Measurements from ENCODE around the gene ZNF74. TPM values are rescaled to one million over a fixed set of nuclear protein-coding genes. Genes with fewer than 3 reads are reported as not detected.
"Not testable (repeated sequence)": the region's sequence is repeated elsewhere in the genome, so short reads cannot be mapped to it uniquely, and the experiment has no call there.

ZNF74 gene
- total RNA-seq, 1 donor from 2014 or later = 21.3 TPM

DNA sequence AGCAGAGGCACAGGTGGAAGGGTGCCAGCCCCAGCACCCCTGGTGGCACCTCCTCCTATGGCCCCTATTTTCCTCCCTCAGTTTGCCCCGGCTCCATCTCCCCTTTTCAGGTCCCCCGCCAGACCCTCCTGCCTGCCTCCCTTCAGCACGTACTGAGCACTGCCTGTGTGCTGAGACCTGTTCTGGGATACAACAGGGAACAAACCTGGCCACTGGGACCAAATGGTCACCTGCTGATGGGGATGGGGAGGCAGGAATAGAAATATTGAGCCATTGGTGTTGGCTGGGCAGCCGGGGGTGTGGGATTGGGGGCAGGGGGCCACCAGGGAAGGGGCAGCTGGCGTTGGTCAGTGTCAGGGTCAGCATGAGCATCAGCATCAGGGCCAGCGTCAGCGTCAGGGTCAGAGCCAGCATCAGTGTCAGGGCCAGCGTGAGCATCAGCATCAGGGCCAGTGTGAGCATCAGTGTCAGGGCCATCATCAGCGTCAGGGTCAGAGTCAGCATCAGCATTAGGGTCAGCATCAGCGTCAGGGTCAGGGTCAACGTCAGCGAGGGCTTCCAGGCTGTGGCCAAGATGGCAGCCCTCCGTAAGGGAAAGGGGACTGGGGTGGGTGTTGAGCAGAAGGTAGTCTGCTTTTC lies 7.5 kb downstream of the ZNF74 start:
- DNase-seq = no peak

DNA sequence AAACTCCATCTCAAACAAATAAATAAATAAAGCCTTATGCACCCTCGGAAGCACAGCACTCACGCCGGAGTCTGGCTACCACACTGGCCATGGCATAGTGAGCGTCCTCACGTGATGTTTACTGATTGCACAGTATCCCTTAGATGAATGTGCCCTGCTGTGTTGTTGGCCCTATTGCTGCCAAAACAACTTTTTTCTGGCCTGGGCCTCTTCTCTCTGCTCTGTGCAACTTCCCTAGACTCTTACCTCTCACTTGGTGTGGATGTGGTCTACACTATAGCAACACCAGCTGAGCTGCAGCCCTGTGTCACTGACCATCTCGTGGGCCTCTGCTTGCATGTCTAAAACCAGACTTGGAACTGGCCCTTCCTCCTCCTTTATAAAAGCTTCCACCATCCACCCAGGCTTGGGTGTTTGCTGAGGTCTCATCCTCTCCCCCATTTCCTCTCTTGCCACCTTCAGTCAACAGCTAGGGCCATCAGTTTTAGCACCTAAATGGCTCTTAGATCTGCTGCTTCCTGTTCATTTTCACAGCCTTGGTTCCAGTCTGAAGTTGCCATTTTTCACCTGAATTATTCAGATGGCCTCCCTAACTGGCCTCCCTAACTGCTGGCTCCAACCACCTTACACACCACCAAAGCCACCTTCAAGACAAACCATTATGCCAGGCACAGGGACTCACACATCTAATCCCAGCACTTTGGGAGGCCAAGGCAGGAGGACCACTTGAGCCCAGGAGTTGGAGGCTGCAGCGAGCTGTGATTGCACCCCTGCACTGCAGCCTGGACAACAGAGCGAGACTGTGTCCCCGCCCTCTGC lies 9.2 kb downstream of the ZNF74 start:
- no peak for DNase-seq

DNA sequence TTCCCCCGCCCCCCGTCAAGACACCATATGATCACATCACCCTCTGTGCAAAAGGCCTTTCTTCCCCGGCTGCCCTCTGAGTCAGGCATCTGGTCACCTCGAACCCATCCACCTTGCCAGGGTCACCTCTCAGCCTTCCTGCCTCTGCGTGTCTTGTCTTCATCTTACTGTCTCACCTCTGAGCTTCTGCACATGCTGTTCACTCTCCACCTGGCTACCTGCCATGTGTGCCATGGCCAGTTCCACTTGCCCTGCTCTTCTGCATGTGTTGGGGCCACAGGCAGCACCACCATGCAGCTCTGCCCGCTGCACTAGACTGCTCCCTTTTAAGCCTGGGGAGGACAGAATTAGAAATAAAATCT lies 9.8 kb downstream of the ZNF74 start:
- no peak for DNase-seq

DNA sequence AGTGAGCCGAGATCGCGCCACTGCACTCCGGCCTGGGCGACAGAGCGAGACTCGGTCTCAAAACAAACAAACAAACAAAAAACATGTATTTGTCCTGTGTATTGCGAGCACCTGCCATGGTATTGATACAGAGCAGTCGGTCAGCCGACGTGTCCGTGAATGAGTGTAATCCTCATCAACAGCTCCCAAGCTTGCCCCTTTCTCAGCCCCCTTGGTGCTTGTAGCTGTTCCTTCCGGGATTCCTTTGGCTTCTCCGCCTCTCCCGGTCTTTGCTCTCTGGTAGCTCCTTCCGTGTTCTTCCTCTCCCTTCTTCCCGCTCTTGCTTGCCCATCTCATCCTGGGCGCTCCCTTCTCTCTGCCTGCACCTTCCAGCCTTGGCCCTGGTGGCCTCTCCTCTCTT lies 10.9 kb downstream of the ZNF74 start:
- no peak for DNase-seq

DNA sequence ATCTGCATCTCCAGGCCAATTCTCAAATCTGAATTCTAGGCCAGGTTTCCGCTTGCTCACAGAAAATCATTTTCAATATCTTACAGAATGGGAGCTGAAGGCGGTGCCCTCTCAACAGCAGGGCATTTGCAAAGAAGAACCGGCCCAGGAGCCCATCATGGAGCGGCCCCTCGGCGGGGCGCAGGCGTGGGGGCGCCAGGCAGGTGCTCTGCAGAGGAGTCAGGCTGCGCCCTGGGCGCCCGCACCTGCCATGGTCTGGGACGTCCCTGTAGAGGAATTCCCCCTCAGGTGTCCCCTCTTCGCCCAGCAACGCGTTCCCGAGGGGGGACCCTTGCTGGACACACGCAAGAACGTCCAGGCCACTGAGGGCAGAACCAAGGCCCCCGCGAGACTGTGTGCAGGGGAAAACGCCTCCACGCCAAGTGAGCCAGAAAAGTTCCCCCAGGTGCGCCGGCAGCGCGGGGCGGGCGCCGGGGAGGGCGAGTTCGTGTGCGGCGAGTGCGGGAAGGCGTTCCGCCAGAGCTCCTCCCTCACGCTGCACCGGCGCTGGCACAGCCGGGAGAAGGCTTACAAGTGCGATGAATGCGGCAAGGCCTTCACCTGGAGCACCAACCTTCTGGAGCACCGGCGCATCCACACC lies 11.5 kb downstream of the ZNF74 start:
- DNase-seq = no peak

DNA sequence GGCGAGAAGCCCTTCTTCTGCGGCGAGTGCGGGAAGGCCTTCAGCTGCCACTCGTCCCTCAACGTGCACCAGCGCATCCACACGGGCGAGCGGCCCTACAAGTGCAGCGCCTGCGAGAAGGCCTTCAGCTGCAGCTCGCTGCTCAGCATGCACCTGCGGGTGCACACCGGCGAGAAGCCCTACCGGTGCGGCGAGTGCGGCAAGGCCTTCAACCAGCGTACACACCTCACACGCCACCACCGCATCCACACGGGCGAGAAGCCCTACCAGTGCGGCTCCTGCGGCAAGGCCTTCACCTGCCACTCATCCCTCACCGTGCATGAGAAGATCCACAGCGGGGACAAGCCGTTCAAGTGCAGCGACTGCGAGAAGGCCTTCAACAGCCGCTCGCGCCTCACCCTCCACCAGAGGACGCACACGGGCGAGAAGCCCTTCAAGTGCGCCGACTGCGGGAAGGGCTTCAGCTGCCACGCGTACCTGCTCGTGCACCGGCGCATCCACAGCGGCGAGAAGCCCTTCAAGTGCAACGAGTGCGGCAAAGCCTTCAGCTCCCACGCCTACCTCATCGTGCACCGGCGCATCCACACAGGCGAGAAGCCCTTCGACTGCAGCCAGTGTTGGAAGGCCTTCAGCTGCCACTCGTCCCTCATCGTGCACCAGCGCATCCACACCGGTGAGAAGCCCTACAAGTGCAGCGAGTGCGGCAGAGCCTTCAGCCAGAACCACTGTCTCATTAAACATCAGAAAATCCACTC lies 12.2 kb downstream of the ZNF74 start:
- DNase-seq = no peak

DNA sequence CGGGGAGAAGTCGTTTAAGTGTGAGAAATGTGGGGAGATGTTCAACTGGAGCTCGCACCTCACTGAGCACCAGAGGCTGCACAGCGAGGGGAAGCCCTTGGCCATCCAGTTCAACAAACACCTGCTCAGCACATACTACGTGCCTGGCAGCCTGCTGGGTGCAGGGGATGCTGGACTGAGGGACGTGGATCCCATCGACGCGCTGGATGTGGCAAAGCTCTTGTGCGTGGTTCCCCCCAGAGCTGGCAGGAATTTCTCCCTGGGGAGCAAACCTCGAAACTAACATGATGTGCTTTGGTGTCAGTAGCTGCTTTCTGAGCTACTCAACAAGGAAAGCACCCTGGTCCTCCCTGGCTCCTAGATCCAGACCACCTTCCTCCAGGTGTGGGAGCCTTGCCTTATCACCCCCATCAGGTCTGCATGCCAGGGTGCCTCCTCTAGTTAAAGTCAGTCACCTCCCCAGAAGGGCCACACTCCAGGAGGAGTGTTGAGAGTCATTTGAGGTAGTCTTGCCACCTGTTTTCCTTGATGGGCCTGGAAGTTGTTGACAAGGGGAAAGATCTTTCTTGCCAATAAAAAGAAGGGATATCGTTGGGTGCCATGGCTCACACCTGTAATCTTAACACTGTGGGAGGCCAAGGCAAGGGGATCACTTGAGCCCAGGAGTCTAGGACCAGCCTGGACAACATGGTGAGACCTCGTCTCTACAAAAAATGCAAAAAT lies 12.9 kb downstream of the ZNF74 start:
- DNase-seq = no peak

DNA sequence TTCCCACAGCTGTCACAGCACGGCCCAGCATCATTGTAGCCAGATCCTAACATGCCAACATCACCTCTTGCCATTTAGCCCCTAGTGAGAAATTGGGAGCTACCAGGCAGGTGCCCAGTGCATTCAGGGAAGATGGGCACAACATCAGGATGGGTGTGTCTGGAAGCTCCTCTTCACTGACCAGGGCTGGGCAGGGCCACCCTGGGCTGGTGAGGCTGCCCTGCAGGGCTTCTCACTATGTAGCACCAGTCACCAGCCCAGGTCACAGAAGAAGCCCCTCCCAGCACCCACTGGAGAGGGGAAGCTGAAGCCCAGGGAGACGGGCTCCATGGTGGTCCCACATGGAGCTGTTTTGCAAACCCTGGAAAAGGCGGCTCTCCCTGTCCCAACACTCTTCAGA lies 13.9 kb downstream of the ZNF74 start:
- no peak for DNase-seq

DNA sequence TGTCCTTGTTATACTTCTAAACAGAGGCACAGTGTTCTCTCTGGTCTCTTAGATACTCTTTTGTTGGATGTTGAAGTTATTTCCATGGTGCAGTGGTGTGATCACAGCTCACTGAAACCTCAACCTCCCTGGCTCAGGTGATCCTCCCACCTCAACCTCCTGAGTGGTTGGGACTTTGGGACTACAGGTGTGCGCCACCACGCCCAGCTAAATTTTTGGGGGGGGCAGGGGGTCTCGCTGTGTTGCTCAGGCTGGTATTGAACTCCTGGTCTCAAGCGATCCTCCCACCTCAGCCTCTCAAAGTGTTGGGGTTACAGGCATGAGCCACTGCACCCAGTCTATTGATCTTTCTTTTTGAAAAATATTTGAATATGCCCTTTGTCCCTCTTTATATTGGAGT lies 14.9 kb downstream of the ZNF74 start:
- no peak for DNase-seq

DNA sequence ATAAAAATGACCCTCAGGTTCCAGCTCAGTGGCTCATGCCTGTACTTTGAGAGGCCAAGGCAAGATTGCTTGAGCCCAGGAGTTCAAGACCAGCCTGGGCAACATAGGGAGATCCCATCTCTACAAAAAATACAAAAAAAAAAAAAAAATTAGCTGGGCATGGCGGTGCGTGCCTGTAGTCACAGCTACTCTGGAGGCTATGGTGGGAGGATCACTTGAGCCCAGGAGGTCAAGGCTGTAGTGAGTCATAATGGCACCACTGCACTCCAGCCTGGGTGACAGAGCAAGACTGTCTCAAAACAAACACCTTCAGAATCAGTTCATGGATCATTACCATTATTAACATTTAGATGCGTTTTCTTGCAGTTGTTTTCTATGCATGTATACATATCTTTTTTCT lies 15.4 kb downstream of the ZNF74 start:
- not testable (repeated sequence) for DNase-seq

DNA sequence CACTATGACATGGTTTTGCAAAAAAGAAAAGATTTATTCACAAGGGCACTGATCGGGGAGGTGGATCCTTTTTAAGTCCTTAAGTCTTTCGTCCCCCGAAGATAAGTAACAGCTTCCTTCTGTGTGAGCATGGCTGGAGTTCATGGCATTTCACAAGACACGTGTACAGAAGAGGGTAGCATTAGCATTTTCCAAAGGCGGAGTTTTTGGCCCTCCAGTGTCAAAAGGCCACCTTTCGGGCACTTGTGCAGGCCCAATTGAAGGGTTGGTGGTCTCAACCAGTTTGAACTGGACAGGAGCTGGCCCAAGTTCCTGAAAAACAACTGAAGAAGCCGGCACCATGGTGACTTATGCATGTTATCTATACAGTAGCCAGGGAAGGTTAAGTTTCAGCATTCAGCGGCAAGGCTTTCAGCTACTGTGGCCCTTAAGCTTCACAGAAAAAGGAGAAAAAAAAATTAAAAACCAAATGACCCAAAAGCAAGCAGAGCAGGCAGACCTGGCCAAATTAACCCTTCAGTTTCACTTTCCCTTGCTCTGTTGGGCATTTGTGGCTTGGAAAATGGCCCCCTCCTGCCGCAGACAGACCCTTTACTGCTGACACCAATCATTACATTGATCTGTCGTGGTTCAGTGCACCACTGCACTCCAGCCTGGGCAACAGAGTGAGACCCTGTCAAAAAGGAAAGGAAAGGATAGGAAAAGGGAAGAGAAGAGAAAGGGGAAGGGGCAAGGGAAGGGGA lies 18.7 kb downstream of the ZNF74 start:
- DNase-seq = no peak

DNA sequence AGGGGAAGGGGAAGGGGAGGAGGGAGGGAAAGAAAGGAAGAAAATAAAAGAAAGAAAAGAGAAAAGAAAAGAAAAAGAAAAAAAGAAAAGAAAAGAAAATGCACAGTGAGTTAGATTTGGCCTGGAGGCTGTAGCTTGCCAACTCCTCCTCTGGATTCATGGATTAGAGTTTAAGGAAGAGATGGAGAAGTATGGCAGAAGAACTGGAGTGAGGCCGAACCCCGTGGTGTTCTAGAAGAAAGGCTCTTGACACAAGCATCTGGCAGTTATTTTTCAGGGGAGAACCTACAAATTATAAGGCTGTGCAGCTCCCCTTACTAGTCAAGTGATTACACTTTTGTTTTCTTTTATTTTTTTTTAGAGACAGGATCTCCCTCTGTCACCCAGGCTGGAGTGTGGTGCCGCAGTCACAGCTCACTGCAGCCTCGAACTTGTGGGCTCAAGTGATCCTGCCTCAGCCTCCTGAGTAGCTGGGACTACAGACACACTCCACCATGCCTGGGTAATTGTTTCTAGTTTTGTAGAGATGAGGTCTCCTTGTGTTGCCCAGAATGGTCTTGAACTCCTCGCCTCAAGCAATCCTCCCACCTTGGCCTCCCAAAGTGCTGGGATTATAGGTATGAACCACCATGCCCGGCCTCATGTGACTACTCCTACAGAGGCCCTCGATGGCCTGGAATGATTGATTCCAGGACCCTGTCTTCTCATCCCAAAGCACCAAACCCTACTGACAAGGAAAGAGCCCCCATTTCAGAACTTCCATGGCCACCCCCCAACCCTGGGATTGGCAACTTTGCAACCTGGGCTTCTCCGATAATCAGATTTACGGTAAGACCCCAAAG lies 19.5 kb downstream of the ZNF74 start:
- DNase-seq = no peak

DNA sequence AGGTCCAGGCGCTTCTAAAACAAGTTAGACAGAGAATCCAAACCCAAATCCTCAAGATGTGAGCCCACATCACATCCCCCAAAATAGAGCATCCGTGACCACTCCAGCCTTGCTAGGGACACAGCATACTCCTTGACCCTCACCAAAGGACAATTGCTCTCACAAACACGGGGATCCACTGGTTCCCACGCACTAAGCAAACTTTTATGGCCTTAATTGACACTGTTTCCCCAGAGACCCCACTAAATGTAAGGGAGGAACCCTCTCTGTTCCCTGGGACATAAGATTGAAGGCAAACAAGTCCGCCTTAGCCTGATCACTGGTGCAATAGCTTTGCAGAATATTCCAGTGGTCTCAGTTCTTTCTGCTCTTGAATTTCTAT lies 20.1 kb downstream of the ZNF74 start:
- no peak for DNase-seq

DNA sequence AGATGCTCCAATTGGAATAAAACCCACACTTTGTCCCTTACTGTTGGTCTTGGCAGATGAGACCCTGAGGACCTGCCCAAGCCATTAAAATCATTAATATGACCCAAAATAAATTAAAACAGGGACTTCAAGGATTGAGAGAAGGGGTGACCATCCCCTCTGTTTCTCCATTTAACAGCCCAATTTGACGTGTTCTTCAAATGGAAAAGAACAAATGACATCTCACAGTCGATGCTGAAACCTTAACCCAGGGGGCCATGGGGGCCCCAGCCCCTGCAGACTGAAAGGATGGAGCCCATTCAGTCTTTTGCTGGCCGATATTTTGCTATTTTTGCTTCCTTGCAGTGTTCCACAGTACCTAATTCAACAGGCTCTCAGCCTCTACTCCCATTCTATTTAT lies 20.5 kb downstream of the ZNF74 start:
- no peak for DNase-seq

DNA sequence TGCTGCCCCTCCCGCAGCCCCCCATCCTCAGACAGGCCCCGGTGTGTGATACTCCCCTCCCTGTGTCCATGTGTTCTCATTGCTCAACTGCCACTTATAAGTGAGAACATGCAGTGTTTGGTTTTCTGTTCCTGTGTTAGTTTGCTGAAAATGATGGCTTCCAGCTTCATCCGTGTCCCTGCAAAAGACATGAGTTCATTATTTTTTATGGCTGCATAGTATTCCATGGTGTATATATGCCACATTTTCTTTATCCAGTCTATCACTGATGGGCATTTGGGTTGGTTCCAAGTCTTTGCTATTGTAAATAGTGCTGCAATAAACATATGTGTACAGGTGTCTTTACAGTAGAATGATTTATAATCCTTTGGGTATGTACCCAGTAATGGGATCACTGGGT lies 21.3 kb downstream of the ZNF74 start:
- DNase-seq = not testable (repeated sequence)

DNA sequence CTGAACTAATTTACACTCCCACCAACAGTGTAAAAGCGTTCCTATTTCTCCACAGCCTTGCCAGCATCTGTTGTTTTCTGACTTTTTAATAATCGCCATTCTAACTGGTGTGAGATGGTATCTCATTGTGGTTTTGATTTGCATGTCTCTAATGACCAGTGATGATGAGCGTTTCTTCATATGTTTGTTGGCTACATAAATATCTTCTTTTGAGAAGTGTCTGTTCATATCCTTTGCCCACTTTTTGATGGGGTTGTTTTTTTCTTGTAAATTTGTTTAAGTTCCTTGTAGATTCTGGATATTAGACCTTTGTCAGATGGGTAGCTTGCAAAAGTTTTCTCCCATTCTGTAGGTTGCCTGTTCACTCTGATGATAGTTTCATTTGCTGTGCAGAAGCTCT lies 21.7 kb downstream of the ZNF74 start:
- not testable (repeated sequence) for DNase-seq

DNA sequence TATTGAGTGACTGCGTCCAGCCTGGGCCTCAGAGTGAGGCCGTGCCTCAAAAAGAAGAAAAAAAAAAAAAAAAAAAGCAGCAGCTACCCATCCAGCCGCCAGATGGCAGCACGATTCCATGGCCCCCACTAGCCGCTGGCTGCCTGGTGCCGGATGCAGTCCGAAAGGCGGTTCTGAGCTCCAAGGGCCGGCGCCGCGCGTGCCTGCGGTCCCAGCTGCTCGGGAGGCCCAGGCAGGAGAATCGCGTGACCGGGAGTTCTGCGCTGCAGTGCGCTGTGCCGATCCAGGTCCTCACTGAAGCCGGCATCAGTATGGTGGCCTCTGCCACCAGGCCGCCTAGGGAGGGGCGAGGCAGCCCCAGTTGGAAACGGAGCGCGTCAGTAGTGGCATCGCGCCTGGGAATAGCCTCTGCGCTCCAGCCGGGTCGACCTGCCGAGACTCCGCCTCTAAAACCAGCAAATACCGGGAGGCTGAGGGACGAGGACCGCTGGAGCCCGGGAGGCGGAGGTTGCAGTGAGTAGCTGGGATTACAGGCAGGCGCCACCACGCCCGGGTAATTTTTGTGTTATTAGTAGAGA lies 24.3 kb downstream of the ZNF74 start:
- DNase-seq = peak; percentile 89

DNA sequence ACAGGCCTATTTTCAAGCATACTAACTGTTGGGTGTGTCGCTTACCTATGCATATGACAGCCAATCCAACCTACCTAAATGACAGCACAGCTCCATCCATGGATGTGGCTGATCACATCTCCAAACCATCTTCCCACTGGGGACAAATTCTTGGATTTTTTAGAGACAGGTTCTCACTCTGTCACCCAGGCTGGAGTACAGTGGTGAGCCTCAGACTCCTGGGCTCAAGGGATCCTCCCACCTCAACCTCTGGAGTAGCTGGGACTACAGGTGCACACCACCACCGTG lies 25.7 kb downstream of the ZNF74 start:
- no peak for DNase-seq

DNA sequence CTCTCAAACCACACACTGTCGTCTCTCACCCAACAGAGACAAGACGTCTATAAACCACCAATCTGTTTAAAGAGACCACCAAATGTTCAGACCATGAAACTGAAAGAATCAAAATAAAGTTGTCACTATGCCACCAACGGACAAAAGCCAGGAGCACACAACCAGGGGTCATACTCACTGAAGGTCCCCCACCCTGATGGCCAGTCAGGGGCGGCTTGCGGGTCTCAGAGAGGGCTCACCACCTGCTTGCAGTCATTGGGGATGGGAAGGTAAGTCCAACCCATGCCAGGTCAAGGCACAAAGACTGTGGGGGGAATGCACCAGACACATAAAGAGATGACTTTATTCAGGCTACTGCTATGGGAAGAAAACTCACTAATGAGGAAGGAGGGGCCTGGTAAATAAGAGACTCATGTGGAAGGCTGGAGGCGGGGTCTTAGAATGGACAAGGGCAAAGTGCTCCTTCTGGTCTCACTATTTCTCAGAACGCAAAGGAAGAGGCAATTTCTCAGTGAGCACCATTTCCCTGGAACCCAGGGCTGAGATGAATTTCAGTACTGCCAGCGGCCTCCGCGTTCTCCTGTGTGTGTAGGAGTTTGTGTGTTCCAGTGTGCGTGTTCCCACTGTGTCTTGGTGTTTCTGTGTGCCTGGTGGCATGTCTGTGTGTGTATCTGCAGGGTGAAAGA lies 26.3 kb downstream of the ZNF74 start:
- no peak for DNase-seq

DNA sequence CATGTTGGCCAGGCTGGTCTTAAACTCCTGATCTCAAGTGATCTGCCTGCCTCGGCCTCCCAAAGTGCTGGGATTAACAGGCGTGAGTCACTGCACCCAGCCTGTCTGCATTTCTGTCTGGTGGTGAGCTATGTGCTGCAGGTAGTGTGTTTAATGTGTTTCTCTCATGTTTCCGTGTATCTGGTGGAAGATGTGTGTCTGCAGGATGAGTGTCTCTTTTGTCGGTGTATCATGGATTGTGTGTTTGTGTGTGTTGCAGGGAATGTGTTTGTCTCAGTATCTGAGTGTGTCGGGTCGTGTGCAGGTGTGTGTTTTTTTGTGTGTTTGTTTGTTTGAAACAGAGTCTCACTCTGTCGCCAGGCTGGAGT lies 27.5 kb downstream of the ZNF74 start:
- DNase-seq = no peak
